H1 (cell line): ENCODE results near the gene CFAP92. TPM values are rescaled to one million over a fixed set of nuclear protein-coding genes. Genes with fewer than 3 reads are reported as not detected.

Experiments used
- CTCF ChIA-PET: fragments of 300-600 bp; sonication (Branson Sonifier 250); formaldehyde crosslinking; loops from one replicate; lab custom pipeline; 2021; ENCODE audit not compliant: partially characterized antibody; lab: Charles Lee
- POLR2A ChIA-PET: fragments of 300-600 bp; sonication (Branson Sonifier 250); formaldehyde crosslinking; loops from one replicate; lab custom pipeline; 2021; ENCODE audit warnings: inconsistent platforms; ENCODE audit not compliant: partially characterized antibody; lab: Charles Lee
- DNase-seq, 2 experiments: peaks; one replicate each; pipeline versions ENCODE4 v3.0.0 to v3.0.0-alpha.2; 2010 to 2022; ENCODE audit warnings: low spot score in 2 of 2, low read depth in 1 of 2, mixed read lengths in 1 of 2
- FAIRE-seq: peaks from 2 replicates; lab custom pipeline; 2011; peaks lifted over from hg19 to GRCh38; lab: Jason Lieb, UNC
- H2AFZ ChIP-seq: 2 replicates; pipeline ENCODE4 v1.8.1; 2012; ENCODE audit warnings: low read length, inconsistent platforms
- H2AK5ac ChIP-seq: 2 replicates; pipeline ENCODE4 v1.6.1; 2013; ENCODE audit warnings: low read depth, low read length
- H2BK120ac ChIP-seq: replicated peaks from 2 replicates; pipeline ENCODE3; 2013; ENCODE audit warnings: low read depth, low read length, inconsistent platforms
- H2BK12ac ChIP-seq: 2 replicates; pipeline ENCODE4 v1.6.1; 2013; ENCODE audit warnings: low read depth, low read length
- H2BK15ac ChIP-seq: 2 replicates; pipeline ENCODE4 v1.6.1; 2013; ENCODE audit warnings: low read length
- H2BK20ac ChIP-seq: 2 replicates; pipeline ENCODE4 v1.6.1; 2013; ENCODE audit warnings: low read length
- H2BK5ac ChIP-seq: 2 replicates; pipeline ENCODE4 v1.6.1; 2013; ENCODE audit warnings: low read depth, low read length
- H3K14ac ChIP-seq: 2 replicates; pipeline ENCODE4 v1.6.1; 2013; ENCODE audit warnings: inconsistent platforms; ENCODE audit not compliant: insufficient read length
- H3K18ac ChIP-seq: 2 replicates; pipeline ENCODE4 v1.6.1; 2013; ENCODE audit warnings: low read length; ENCODE audit errors: extremely low read depth
- H3K23ac ChIP-seq: 2 replicates; pipeline ENCODE4 v1.6.1; 2013; ENCODE audit warnings: inconsistent platforms; ENCODE audit not compliant: insufficient read length
- H3K23me2 ChIP-seq: 2 replicates; pipeline ENCODE4 v1.6.1; 2013; ENCODE audit warnings: low read depth, low read length
- H3K27ac ChIP-seq: 2 replicates; pipeline ENCODE4 v1.6.1; 2011; ENCODE audit warnings: low read depth, low read length, inconsistent platforms
- H3K27me3 ChIP-seq, 4 experiments: replicated peaks in 1 of 4; 1 replicate in 1 of 4; 2 replicates in 3 of 4; pipeline versions ENCODE4 v1.6.1 to v1.8.1; 2011 to 2013; ENCODE audit warnings: low read length in 3 of 4, mild to moderate bottlenecking in 3 of 4, inconsistent platforms in 2 of 4, mixed read lengths in 2 of 4, moderate library complexity in 1 of 4; ENCODE audit not compliant: control insufficient read depth in 3 of 4, insufficient read depth in 3 of 4; ENCODE audit errors: extremely low read depth in 1 of 4
- H3K36me3 ChIP-seq, 4 experiments: 2 replicates each; pipeline versions ENCODE4 v1.6.1 to v1.8.1; 2011 to 2013; ENCODE audit warnings: mild to moderate bottlenecking in 4 of 4, low read length in 3 of 4, moderate library complexity in 2 of 4, control low read depth in 1 of 4, inconsistent platforms in 1 of 4; ENCODE audit not compliant: insufficient read depth in 4 of 4, control insufficient read depth in 2 of 4
- H3K4ac ChIP-seq: replicated peaks from 2 replicates; pipeline ENCODE3; 2013; ENCODE audit warnings: low read length, low read depth, mixed read lengths, inconsistent platforms; ENCODE audit not compliant: insufficient read length
- H3K4me1 ChIP-seq, 4 experiments: replicated peaks in 1 of 4; 1 replicate in 1 of 4; 2 replicates in 3 of 4; pipeline versions ENCODE4 v1.6.1 to v1.8.1; 2011 to 2013; ENCODE audit warnings: low read length in 3 of 4, inconsistent platforms in 2 of 4, mixed read lengths in 1 of 4; ENCODE audit not compliant: insufficient read depth in 4 of 4, control insufficient read depth in 3 of 4
- H3K4me2 ChIP-seq, 2 experiments: 2 replicates each; pipeline versions ENCODE4 v1.6.1 to v1.8.1; 2011 to 2013; ENCODE audit warnings: low read depth in 2 of 2, low read length in 2 of 2, control low read depth in 1 of 2, inconsistent platforms in 1 of 2, mild to moderate bottlenecking in 1 of 2; ENCODE audit not compliant: insufficient read depth in 1 of 2
- H3K4me3 ChIP-seq, 4 experiments: fragments of 200-600, 300-600 bp in 1 of 4; sonication (generic), shearing (Covaris generic), sonication (Bioruptor Twin) in 1 of 4; 2 replicates each; pipeline versions ENCODE4 v1.5.1 to v1.8.1; 2011 to 2016; ENCODE audit warnings: low read length in 4 of 4, low read depth in 3 of 4, control low read depth in 2 of 4, inconsistent platforms in 2 of 4, mild to moderate bottlenecking in 2 of 4, mixed read lengths in 1 of 4, moderate library complexity in 1 of 4; ENCODE audit not compliant: insufficient read depth in 2 of 4; ENCODE audit errors: extremely low read depth in 1 of 4
- H3K56ac ChIP-seq: replicated peaks from 2 replicates; pipeline ENCODE3; 2013; ENCODE audit warnings: low read depth, mild to moderate bottlenecking, mixed read lengths, low read length, inconsistent platforms; ENCODE audit not compliant: insufficient read length
- H3K79me1 ChIP-seq: 2 replicates; pipeline ENCODE4 v1.6.1; 2013; ENCODE audit warnings: low read depth, low read length, control low read depth
- H3K79me2 ChIP-seq, 2 experiments: 2 replicates each; pipeline versions ENCODE4 v1.6.1 to v1.8.1; 2012 to 2013; ENCODE audit warnings: low read length in 2 of 2, mild to moderate bottlenecking in 2 of 2, inconsistent platforms in 1 of 2; ENCODE audit not compliant: insufficient read depth in 2 of 2, control insufficient read depth in 1 of 2
- H3K9ac ChIP-seq, 4 experiments: replicated peaks in 1 of 4; 1 replicate in 1 of 4; 2 replicates in 3 of 4; pipeline versions ENCODE4 v1.6.1 to v1.8.1; 2011 to 2013; ENCODE audit warnings: low read depth in 3 of 4, low read length in 3 of 4, control low read depth in 2 of 4, mild to moderate bottlenecking in 2 of 4, moderate library complexity in 2 of 4, inconsistent platforms in 1 of 4; ENCODE audit errors: extremely low read depth in 1 of 4
- H3K9me3 ChIP-seq, 2 experiments: 2 replicates each; pipeline versions ENCODE4 v1.6.1 to v1.8.1; 2012 to 2013; ENCODE audit warnings: mild to moderate bottlenecking in 2 of 2, moderate library complexity in 2 of 2, control low read depth in 1 of 2, inconsistent platforms in 1 of 2, low read depth in 1 of 2, low read length in 1 of 2, mixed read lengths in 1 of 2; ENCODE audit not compliant: insufficient read depth in 2 of 2
- H4K20me1 ChIP-seq, 2 experiments: replicated peaks in 1 of 2; 2 replicates each; pipeline versions ENCODE3 to v1.8.1; 2011 to 2013; ENCODE audit warnings: inconsistent platforms in 2 of 2, low read length in 2 of 2, mild to moderate bottlenecking in 1 of 2; ENCODE audit not compliant: insufficient read depth in 2 of 2, control insufficient read depth in 1 of 2
- H4K5ac ChIP-seq: 2 replicates; pipeline ENCODE4 v1.6.1; 2013; ENCODE audit warnings: low read length, low read depth, mixed read lengths, inconsistent platforms; ENCODE audit not compliant: insufficient read length
- H4K8ac ChIP-seq: 2 replicates; pipeline ENCODE4 v1.8.0; 2013; ENCODE audit warnings: mild to moderate bottlenecking, moderate library complexity, low read length, inconsistent platforms; ENCODE audit not compliant: insufficient read depth; ENCODE audit errors: extremely low read depth
- H4K91ac ChIP-seq: replicated peaks from 2 replicates; pipeline ENCODE3; 2013; ENCODE audit warnings: low read length, mixed read lengths, inconsistent platforms; ENCODE audit not compliant: insufficient read length
- SIX5 ChIP-seq: IDR thresholded peaks from 2 replicates; pipeline ENCODE4 v1.6.1; 2011; ENCODE audit warnings: mild to moderate bottlenecking, low read depth, low read length
- WGBS, 2 experiments: shearing (Covaris generic) in 1 of 2; methylation state at CpG; one replicate each; pipeline versions ENCODE4 v1.1.6 to v1.1.7; 2013 to 2015; ENCODE audit warnings: low lambda C conversion rate in 2 of 2, mixed read lengths in 2 of 2, inconsistent platforms in 1 of 2, low coverage in 1 of 2, missing lambda C conversion rate in 1 of 2; ENCODE audit not compliant: insufficient replicate concordance in 2 of 2, insufficient coverage in 1 of 2, insufficient read length in 1 of 2; ENCODE audit errors: extremely low coverage in 1 of 2, missing lambda C conversion rate in 1 of 2; 5-methylcytosine and 5-hydroxymethylcytosine counted together
- polyA plus RNA-seq, 7 experiments: library from polyadenylated mRNA; depleted of rRNA in 3 of 7; stranded (reverse) in 5 of 7; unstranded in 2 of 7; fragments of >200 nt in 5 of 7; fragments of 200-250 nt in 2 of 7; gene quantifications; 1 replicate in 5 of 7; 2 replicates in 1 of 7; 4 replicates in 1 of 7; pipeline versions ENCODE4 v1.2.1 to v1.2.3, GENCODE V29; 2011 to 2013; ENCODE audit warnings: missing spikeins in 2 of 7, mixed read lengths in 2 of 7
- total RNA-seq: library from RNA; stranded (reverse); fragmentation: NEBNext Ultra II Directional; extraction: Animal tissue kit (Norgen Biotek cat#: 25700); gene quantifications from 2 replicates; pipeline ENCODE4 v1.2.1, GENCODE V29; 2021

Gene CFAP92
- total and polyA plus RNA-seq, 2 of the 8 experiments (the other 6 are each of a cell fraction or from before 2014, with no cell fraction given) = 0.77 to 2.0 TPM

DNA sequence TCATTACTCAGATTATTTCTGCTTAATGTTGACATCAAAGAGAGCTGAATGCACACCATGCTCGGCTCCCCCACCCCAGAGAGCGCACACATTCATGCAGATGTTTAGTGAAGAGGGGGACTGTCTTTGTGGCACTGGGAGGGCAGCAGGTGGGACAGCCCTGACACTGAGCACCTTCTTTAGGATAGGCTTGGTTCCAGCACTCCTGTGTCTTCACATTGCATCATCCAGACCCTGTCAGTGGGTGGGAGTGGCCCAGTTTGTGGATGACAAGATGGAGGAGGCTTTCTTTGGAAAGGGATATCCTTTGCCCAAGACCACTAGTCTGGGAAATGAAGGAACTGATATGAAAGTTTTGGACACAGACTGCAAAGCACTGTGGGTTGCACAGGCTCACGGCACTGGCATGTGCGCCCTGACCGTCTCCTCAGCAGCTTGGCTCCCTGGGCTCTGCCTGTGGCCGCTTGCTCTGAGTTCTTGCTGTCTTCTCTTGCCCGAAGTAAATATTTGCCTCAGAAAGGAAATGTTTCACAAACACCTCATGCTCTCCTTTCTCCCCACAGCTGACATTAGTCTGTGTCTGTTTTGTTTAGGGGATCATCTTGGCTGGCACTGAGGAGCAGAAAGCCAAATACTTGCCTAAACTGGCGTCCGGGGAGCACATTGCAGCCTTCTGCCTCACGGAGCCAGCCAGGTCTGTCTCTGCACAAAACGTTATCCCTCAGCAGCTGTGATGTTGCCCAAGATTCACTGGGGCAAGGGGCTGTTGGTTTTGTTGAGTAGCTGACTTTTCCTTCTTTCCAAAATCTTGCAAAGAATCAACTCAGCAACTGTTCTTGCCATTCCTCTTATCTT, 97.8 kb downstream of the CFAP92 start:
- Histone ChIP-seq H2AK5ac (no peak overlapping the region), H3K18ac (no peak overlapping the region), H3K4me1 (no peaks in the 10 kb centered on the region), H3K79me2 (no peaks in the 10 kb centered on the region), H3K56ac (no peak overlapping the region), H4K91ac (no peak overlapping the region), H3K4me3 (no peak overlapping the region), H4K5ac (no peak overlapping the region), H2AFZ (no peak overlapping the region), H2BK12ac (no peak overlapping the region), H3K4me2 (no peak overlapping the region), H3K36me3 (peaks cover 16 to 60% (median 43%) of the 10 kb centered on the region in 4 experiments), H2BK15ac (no peak overlapping the region), H3K14ac (no peak overlapping the region), H4K20me1 (peaks cover 3 to 4% of the 10 kb centered on the region in 2 experiments), H3K9me3 (no peaks in the 10 kb centered on the region), H4K8ac (no peak overlapping the region; the same call in 1 of the 2 replicates), H3K23ac (no peak overlapping the region), H3K4ac (no peak overlapping the region), H2BK5ac (no peak overlapping the region), H3K9ac (no peak overlapping the region), H3K27ac (no peak overlapping the region), H2BK120ac (no peak overlapping the region)
- ChIA-PET POLR2A (no interaction called here), CTCF (interaction anchor here (0.6 kb wide), 1 partner anchor 75 kb away, joined by 3 read pairs; no protein-coding TSS in a partner anchor)
- no peak for FAIRE-seq
- 93% methylated on average over 11 of the region's 11 CpGs; no CpG with 5 or more reads in 1 of the 2 experiments for WGBS, 2 experiments
- TF ChIP-seq SIX5 = no peak
- TF ChIP-seq, all 59 proteins: peak for 0
- no peak overlapping the region for H2BK20ac ChIP-seq
- no peak for DNase-seq
- H3K23me2 ChIP-seq = no peaks in the 10 kb centered on the region
- no peaks in the 10 kb centered on the region for H3K79me1 ChIP-seq
- H3K27me3 ChIP-seq = no peaks in the 10 kb centered on the region
